SK-N-SH (cell line): ENCODE measurements around the gene TAC4. TPM values are rescaled to one million over a fixed set of nuclear protein-coding genes. Genes with fewer than 3 reads are reported as not detected.

ENCODE experiments used
- EP300 ChIP-seq, 2 experiments: IDR thresholded peaks; 2 replicates each; pipeline versions ENCODE4 v1.4.0 to v1.6.1; 2012; ENCODE audit warnings: borderline replicate concordance in 1 of 2, low read depth in 1 of 2, low read length in 1 of 2
- NFIC ChIP-seq: IDR thresholded peaks from 2 replicates; pipeline ENCODE4 v1.4.0; 2012; ENCODE audit warnings: borderline replicate concordance
- POLR2AphosphoS5 ChIP-seq: IDR thresholded peaks from 2 replicates; pipeline ENCODE4 v1.6.1; 2012; ENCODE audit warnings: low read depth, low read length
- RFX5 ChIP-seq: IDR thresholded peaks from 2 replicates; pipeline ENCODE4 v1.6.1; 2012; ENCODE audit warnings: mild to moderate bottlenecking, improper control_type of control experiment, low read length
- TAF1 ChIP-seq: IDR thresholded peaks from 2 replicates; pipeline ENCODE4 v1.6.1; 2012; ENCODE audit warnings: low read depth, mild to moderate bottlenecking, low read length, moderate library complexity, borderline replicate concordance
- TEAD4 ChIP-seq: IDR thresholded peaks from 2 replicates; pipeline ENCODE4 v1.4.0; 2012; ENCODE audit warnings: mild to moderate bottlenecking, borderline replicate concordance; ENCODE audit not compliant: insufficient read depth
- USF2 ChIP-seq: fragments of 150-350 bp; IDR thresholded peaks from 2 replicates; pipeline ENCODE4 v1.6.1; 2017; ENCODE audit warnings: antibody characterized with exemption, low read length, low read depth, borderline replicate concordance
- ZBTB33 ChIP-seq: IDR thresholded peaks from 2 replicates; pipeline ENCODE4 v1.4.0; 2012; ENCODE audit warnings: low read depth, borderline replicate concordance
- polyA plus RNA-seq, 3 experiments: library from polyadenylated mRNA; depleted of rRNA; stranded (reverse); fragments of >200 nt; gene quantifications; 2 replicates each; pipeline ENCODE4 v1.2.3, GENCODE V29; 2012

The TAC4 gene
- polyA plus RNA-seq, 1 of the 3 experiments (the other 2 are of a cell fraction): not detected

DNA sequence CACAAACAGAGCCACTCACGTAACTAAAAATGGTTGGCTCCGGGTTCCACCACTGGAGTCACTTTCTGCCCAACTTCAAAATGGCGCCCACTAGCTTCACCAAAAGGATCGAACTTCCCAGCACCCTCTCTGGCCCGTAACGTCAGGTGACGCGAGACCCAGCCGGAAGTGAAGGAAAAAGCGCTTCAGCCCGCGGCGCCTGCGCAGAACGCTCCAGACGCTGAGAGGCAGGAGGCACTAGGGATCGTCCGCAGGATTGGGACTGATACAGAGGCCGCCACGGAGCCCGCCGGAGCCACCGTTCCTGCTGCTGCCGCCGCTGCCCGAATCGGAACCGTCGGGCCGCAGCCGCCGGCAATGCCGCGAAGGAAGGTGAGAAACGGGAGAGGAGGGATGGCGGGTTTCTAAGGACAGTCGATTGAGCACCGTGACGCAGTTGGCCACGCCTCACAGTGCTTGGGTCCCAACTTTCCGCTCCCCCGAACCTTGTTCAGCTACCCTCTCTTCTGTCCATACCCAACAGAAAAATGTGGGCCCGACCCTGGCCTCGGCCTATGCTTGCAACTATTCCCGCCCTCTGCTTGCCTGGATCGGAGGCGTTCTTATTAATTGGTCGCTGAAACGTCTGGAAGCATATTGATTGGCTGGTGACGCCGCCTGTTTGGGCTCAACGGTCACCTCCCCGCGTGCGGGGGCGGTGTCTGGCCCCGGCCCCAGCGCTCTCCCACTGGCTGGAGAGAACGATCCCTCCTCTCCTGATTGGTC lies 59.2 kb downstream of the TAC4 start, which contains the start of gene KAT7 (continued):
- no peak for TF ChIP-seq RFX5
- no peak; the same call in 1 of the 2 replicates for TF ChIP-seq NFIC
- TF ChIP-seq USF2: peak; percentile 70; the same call in 1 of the 2 replicates
- TF ChIP-seq POLR2AphosphoS5: peak; percentile 97
- TF ChIP-seq EP300 (IDR thresholded peaks at IDR 0.05; ENCODE audit: borderline replicate concordance in 1 of 2, low read depth in 1 of 2, low read length in 1 of 2): no peak
- TF ChIP-seq TEAD4: no peak
- TF ChIP-seq TAF1: peak; percentile 86
- peak; percentile 94 for TF ChIP-seq ZBTB33
- TF ChIP-seq, all 33 proteins: peak for 15

Other genes with a start within 250 kb of the TAC4 start
- gene SPOP, start 170.0 kb downstream of the TAC4 start, polyA plus RNA-seq (2012; rRNA removed): 43.5 and 54.0 TPM in 2 replicates
- gene SLC35B1, start 140.1 kb downstream of the TAC4 start, polyA plus RNA-seq (2012; rRNA removed): 89.8 and 109 TPM in 2 replicates
- 7.8 and 9.0 TPM in 2 replicates for gene FAM117A, start 83.9 kb downstream of the TAC4 start, polyA plus RNA-seq (2012; rRNA removed)
- 18.5 and 20.2 TPM in 2 replicates for gene KAT7, start 59.4 kb downstream of the TAC4 start, polyA plus RNA-seq (2012; rRNA removed)
- gene DLX4, start 121.1 kb upstream of the TAC4 start, polyA plus RNA-seq (2012; rRNA removed): 0.03 and 0.10 TPM in 2 replicates
- not detected in 2 replicates for gene DLX3, start 147.2 kb upstream of the TAC4 start, polyA plus RNA-seq (2012; rRNA removed)
- 543 and 766 TPM in 2 replicates for gene ITGA3, start 208.0 kb upstream of the TAC4 start, polyA plus RNA-seq (2012; rRNA removed)
- 96.1 and 124 TPM in 2 replicates for gene PDK2, start 247.3 kb upstream of the TAC4 start, polyA plus RNA-seq (2012; rRNA removed)